ENCODE measurements around the gene KCNMA1.

Gene KCNMA1

GRCh38 chr10:77012812-77013500 lies 624.7 kb downstream of the KCNMA1 start:
- DNase-seq (ENCODE audit: low read depth), result no peak

DNA sequence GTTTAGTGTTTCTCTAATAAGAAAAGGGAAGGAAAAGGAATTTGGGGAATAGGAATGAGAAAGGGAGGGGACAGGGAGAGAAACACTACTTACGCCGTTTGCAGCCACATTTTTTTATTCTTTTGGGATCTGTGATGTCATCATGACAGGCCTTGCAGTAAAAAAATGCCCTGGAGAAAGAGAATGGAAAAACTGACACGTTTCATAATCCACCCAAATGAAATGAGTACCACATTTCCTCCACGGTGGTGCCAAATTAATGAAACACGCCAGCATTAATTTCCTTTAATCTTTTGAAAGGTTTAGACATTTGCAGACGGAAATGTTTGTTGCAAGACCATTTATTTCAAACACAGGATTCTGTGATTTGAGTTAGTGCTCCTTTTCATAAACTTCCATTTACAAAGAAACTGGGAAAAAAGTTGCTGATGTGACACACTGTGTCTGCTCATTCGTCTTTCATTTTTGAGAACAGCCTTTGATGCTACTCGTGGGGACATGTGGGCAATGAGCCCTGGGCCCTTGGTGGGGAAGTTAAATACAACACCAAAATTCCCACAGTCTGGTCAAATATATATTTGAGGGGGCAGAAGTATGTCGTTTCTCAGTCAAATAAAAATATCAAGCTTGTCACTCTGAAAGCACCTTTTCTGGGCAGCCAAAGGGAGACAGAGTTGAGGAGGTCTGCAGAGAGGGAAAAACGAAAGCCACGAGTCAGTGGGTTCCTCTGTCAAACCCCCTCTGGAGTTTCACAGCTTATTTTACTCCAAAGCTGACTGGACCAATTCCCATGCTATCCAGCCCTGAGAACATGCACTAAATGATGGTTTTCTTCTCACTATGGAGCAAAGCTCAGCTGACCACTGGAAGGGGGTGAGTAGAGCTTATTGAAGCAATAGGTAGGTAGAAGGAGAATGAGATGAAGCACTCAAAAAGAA lies 625.5 kb downstream of the KCNMA1 start:
- peak; percentile 15 for DNase-seq (ENCODE audit: low read depth)

DNA sequence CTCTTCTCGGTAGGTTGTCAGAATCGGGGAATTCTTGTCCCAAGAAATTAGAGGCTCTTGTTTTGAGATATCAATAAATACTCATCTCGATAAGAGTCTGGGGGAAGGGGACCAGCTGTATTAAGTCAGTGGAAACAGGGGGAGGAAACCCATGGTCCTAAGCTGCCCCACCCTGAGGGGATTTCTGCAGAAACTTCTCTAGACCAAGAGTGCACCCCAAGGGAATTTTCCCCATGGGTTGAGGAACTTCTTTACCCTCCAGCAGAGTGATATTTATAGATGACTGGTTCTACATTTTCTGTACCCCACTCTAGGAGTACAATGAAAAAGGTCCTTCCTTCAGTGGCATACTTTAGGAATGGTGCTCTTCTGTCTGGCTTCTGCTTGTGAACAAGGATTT lies 627.2 kb downstream of the KCNMA1 start:
- DNase-seq (ENCODE audit: low read depth), result no peak

- DNase-seq (ENCODE audit: low read depth), result no peak
Observed at GRCh38 chr10:77007834-77008233, 629.8 kb downstream of the KCNMA1 start.

DNA sequence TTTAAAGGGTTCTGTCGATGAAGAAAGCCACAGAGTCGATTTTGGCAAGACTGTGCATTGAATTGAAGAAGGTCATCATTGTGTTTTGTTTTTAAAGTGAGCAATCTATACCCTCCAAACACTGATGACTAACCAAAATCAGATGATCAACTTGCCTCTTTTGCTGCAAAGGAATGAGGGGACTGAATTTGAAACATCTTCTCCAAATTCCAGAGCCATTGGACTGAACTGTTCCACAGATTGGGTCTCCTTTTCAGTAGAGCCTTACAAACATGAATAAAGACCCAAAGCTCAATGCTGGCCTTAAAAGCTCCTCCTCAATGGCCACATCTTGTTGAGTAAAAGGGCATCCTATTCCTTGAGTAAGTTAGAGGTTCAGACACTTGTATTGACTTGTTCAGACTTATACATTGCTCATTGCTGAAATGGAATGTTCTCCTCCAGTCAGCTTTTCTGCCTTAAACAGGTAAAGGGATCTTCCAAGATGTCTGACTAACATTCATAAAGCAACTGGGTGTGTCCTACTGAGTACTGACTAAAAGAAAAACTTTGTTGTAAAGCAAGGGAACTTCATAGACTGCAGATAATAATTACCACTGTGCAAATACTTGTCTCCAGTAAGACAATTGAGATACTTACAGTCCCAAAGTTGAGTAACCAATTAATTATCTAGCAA lies 630.6 kb downstream of the KCNMA1 start:
- no peak for DNase-seq (ENCODE audit: low read depth)

- DNase-seq (ENCODE audit: low read depth), result no peak
Observed at GRCh38 chr10:77005871-77006270, 631.7 kb downstream of the KCNMA1 start.

DNA sequence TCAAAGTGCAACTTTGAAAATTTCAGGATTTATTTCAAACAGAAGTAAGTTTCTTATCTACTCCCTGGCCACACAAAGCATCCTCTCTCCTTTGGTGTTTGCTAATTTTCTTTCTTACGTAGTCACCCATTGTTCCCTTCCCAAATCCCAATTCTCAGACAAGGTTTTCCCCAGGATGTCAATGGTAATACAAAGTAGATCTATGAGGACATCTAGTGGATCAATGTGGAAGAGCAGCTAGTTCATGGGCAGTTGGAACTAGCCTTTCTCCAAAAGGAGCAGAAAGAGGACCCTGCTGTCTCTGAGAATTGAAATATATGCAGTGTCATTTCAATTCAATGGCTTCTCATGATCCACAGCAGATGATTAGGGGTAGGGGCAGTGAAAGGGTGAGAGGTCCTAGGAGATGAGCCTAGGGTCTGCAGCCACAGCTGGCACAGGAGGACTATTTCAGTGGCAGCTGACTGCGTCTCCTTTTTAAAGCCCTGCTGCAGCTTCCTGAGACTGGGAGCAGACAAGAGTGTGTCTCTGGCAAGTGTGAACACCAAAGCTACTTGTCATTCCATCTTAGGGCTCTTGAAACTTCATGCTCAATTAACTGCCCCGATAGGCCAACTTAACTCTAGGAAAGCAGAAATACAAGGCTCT lies 632.6 kb downstream of the KCNMA1 start:
- DNase-seq (ENCODE audit: low read depth), result peak; percentile 30

GRCh38 chr10:77002872-77003271 lies 634.7 kb downstream of the KCNMA1 start:
- DNase-seq (ENCODE audit: low read depth), result no peak

DNA sequence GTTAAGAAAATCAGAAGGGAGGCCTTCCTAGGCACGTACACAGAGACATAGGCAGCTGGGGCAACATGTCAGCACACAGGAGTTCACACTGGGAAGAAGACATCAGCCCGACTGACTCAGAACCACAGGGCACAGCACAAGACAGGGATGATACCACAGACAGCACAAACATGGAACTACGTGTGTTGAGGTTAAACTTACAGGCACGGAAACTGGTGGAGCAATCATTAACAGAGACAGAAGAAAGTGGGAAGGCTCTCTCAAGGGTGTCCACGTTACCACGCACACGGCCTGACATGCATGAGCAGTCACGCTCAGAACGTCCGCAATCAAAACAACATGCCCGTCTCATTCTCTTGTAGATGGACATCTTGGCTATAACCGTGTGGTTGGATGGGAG lies 636.4 kb downstream of the KCNMA1 start:
- no peak for DNase-seq (ENCODE audit: low read depth)

GRCh38 chr10:76998451-76998850 lies 639.2 kb downstream of the KCNMA1 start:
- no peak for DNase-seq (ENCODE audit: low read depth)

DNA sequence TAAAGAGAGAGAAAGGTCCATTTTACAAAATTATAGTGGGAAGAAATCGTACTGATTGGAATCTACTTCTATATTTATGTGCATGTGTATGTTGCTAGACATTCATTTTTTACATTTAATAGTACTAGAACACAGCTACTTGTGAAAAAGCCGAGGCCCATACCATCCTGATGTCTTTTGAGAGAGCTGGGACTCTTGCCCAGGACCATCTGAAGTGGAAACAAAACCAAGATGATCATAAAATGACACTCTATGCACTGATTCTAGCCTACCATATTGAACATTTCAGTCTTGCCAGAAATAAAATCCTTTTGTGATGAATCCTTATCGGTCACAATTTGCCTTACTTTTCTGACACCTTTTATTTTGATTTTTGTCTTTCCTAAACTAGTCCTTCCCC lies 640.0 kb downstream of the KCNMA1 start:
- DNase-seq (ENCODE audit: low read depth), result no peak

DNA sequence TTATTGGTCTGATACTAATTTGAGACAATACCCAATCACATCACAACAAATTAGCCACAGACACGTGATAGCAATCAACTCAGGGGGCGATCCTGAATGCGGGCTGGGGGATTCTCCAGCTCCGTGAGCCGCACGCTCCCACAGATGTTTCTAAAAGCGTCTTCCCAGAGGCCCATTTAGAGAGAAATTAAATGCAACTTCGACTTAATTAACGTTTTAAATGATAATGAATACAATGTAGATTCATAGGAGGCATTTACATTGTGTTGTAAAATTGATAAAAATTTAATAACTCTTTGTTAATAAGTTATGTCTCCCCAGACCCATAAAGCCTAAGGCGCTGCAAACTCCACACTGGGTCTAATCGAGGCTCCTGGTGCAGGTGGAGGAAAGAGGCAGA lies 642.6 kb downstream of the KCNMA1 start:
- no peak for DNase-seq (ENCODE audit: low read depth)

DNA sequence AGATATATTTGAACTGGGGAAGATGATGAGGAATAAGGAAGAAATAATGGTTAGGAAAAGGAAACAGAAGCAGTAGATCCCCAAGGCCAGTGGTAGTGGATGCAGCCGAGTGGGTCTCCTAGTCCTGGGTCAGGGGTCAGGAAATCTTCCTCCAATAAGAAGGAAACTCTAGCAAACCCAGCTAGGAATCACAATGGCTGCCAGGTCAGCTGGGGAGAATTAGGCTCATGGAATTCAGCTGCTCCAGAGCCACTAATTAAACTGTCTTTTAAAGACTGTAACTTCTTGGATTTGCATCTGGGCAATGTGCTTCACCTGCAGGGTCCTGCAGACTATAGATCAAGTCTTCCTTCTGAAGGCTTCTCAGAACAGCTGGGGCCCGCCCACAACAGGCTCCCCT lies 644.4 kb downstream of the KCNMA1 start:
- no peak for DNase-seq (ENCODE audit: low read depth)

- no peak for DNase-seq (ENCODE audit: low read depth)
Observed at GRCh38 chr10:76992467-76992866, 645.1 kb downstream of the KCNMA1 start.

DNA sequence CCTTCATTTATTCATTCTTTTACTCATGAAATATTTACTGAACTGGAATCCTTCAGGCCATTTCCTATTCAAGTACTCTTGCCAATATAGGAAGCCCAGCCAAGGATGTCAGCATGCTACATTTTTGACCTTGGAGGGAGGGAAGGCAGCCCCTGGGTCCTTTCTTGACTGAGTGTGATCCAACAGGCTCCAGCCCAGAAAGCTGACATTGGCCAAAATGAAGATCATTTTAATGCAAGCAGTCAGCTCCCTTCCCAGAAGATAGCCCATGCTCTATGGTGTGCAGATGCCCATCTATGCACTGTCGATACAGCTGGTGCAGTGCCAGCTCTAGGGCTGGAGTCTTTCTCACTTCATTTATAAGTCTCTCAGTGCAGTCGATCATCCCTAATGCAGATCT lies 646.0 kb downstream of the KCNMA1 start:
- DNase-seq (ENCODE audit: low read depth), result no peak

DNA sequence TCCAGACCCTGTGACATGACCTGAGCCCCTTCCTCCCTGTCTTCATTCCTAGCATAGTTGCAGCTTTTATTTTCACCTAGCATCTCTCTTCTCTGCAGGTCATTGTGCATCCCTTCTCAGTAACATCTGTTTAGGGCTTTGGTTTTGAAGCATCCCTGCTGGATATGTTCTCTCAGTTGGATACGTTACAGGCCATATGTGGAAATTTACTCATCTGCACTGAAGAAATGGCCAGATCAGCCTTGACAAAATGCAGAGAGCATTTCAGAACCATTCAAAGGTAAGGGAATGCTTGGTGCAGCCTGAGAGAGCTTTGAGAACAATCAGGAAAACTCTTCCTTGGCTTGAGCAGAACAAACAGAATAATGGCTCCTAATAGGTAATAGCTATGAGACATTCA lies 647.0 kb downstream of the KCNMA1 start:
- DNase-seq (ENCODE audit: low read depth), result no peak

DNA sequence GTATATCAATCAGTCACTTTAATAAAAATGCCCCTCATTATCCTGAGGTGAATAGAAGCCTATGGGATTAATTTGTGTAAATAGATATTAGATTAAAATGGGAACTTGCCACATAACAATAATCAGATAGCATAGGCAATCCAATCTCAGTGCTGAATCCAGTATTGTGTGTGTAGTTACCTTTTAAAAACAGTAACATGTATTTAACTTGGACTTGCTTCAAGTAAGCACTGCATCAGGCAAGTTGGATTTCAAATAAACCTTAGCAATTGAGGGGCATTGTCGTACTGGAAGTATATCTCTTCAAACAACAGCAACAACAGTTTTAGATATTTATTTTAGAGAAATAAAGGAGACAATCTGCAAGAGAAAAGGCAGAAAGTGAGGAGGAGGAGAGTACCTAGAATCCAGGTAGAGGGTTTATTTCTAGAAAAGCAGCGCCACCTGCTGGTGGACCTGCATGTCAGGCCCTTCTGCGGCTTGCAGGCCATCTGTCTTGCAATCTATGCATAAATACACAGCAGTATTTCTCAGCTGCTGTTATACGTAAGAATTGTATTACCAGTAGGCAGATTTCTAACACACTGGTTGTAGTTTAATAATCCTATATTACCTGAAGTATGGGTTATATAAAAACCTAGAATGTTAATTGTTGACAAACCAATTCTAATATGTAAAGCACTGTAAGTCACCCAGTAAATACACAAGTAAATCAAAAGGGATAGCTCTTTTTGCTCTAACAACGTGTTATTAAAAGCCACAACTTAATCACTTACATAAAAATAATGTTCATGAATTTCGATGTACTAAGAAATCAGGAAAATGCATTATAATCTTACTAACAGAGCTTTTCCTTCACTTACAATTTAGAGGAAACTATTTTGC lies 652.8 kb downstream of the KCNMA1 start:
- peak; percentile 28 for DNase-seq (ENCODE audit: low read depth)

DNA sequence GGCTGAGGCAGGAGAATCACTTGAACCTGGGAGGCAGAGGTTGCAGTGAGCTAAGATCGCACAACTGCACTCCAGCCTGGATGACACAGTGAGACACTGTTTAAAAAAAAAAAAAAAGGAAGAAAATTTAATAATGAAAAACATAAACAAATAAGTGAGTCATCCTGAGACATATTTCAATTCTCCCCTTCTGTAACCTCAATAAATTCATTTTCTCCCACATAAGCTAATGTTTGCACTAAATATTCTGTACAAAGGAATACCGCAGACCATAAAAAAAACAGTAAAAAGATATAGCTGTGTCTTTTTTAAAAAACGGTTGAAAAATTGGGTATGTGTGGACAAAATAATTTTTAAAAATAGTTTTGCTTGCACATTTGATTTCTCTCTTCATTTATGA lies 654.0 kb downstream of the KCNMA1 start:
- no peak for DNase-seq (ENCODE audit: low read depth)

- no peak for DNase-seq (ENCODE audit: low read depth)
Observed at GRCh38 chr10:76982671-76983070, 654.9 kb downstream of the KCNMA1 start.

- no peak for DNase-seq (ENCODE audit: low read depth)
Observed at GRCh38 chr10:76981251-76981650, 656.4 kb downstream of the KCNMA1 start.

DNA sequence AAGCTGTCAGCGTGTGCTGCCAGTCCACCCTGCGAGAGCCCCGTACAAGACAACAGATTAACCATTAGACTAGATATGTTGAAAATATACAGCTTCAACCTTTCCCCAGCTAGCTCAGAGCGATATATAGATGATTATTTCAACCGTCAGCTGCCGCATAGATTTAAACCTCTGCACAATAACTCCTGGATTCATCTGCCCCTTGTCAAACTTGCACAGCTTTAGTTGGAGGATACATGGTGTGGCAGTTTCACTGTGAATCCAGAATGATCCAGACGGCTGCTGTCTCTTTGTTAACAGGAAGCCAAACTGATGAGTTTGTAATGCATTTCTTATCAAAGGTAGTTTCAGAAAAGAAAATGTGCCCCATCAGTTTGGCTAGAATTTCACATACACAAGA lies 659.7 kb downstream of the KCNMA1 start:
- no peak for DNase-seq (ENCODE audit: low read depth)

All from GM04504 (cell line).